AG09319 (cell line): ENCODE measurements around the gene DCP1B.

Source experiments
- DNase-seq: peaks from one replicate; pipeline ENCODE4 v3.0.0-alpha.2; 2010; ENCODE audit warnings: low read depth; ENCODE audit errors: extremely low read depth
- TF ChIP-seq, protein P1 (sequence below): IDR thresholded peaks from 2 replicates; pipeline ENCODE4 v1.5.1; 2011; ENCODE audit warnings: low read depth, mild to moderate bottlenecking, inconsistent platforms, low read length, moderate library complexity

Gene DCP1B

DNA sequence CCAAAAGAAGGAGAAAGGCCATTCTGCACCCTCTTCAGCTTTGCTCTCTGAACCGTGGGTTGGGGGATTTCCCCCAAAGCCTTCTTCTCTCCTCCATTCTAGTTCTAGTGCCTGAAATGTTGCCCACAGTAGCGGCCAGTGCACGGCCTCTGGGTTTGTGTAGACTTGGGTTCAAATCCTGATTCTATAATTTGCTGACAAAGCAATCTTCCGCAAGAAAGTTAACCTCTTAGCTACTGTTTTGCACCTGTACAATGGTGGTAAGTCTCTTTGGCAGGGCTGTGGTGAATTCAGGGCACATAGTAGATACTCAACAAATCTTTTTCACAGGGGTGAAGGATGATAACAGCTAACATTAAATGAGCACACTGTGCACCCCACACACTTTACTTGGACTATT lies 42.7 kb upstream of the DCP1B start:
- TF ChIP-seq, protein P1, sequence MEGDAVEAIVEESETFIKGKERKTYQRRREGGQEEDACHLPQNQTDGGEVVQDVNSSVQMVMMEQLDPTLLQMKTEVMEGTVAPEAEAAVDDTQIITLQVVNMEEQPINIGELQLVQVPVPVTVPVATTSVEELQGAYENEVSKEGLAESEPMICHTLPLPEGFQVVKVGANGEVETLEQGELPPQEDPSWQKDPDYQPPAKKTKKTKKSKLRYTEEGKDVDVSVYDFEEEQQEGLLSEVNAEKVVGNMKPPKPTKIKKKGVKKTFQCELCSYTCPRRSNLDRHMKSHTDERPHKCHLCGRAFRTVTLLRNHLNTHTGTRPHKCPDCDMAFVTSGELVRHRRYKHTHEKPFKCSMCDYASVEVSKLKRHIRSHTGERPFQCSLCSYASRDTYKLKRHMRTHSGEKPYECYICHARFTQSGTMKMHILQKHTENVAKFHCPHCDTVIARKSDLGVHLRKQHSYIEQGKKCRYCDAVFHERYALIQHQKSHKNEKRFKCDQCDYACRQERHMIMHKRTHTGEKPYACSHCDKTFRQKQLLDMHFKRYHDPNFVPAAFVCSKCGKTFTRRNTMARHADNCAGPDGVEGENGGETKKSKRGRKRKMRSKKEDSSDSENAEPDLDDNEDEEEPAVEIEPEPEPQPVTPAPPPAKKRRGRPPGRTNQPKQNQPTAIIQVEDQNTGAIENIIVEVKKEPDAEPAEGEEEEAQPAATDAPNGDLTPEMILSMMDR = no peak
- DNase-seq = no peak

DNA sequence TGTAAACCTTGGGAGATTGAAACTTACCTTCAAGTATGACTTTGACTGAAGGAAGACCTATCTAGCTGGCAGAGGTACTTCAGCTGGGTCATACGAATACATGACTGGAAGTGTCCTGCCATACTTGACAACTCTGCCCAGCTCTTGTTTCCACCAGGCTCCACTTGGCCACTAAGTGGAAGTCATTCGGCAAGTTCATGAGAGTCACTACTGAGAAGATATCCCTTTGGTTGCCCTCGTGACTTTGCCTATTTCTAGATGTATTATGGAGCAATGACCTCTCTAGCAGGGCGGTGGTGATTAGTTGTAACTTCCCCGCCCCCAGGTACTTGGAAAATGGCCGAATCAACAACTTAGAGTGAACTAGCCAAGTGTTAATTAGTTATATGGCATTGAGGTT lies 39.9 kb upstream of the DCP1B start:
- TF ChIP-seq, protein P1 = no peak

DNA sequence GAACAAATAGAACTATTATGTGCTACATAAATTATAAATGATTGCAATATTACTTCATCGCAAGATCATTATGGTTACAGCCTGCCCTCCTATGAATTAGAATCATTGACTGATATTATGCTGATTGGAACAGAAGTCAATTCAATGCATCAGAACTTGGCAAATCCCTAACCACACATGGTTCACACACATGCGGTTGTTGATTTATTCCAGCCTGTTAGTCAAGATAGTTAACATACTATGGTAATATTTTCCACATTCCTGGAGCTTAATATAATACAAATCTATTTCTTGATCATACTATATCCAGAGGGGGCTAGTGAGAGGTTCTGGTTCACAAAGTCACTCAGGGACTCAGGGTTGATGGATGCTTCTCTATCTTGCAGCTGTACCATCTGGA lies 38.8 kb upstream of the DCP1B start:
- TF ChIP-seq, protein P1 = no peak
- no peak for DNase-seq

More for the DNA sequence above, 39.9 kb upstream of the DCP1B start:
- no peak for DNase-seq

DNA sequence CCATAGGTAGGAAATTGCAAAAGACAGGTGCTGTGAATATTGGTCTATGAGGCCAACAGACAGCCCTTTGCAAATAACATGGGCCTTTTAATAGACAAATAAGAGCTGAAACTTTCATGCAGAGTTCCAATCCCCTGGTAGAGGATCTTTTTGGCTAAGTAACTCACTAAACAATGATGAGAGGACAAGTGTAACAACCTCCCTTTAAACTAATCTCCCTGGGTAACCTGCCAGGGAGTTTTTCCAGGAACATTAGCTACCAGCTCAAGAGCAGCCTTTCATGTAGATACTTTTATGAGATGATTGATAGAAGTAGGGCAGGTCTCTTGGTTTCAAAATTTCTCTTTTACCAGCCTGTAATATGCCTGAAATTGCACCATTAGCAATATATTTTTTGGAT lies 34.8 kb upstream of the DCP1B start:
- DNase-seq = no peak
- TF ChIP-seq, protein P1 = no peak

DNA sequence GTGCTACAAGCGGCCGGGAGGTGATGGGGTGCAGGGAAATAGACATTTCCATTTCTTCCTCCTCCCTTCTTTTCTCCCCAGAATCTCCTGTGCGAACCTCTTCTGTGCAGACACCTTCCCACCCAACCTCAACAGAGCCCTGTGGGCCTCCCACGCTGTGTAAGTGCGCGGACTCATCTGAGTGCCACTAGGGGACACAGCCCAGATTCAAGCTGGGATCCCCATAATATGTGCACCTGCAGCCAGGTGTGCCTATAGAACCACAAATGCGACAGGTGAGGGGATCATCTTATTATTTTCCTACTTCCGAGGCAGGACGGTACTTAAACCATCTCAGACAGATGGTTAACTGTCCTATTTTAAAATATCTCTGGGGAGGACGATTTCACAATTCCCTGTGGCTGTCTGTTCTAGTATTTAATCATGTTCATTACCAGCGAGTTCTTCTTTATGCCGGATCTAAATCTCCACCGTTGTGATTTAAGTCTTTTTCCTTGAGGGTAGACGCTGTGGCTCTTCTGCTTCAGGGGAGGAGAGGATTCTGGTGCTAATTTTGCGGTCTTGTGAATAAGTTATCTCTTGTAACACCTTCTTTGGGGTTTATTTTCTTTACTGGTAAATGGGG lies 31.3 kb upstream of the DCP1B start:
- DNase-seq = no peak
- TF ChIP-seq, protein P1 = no peak

DNA sequence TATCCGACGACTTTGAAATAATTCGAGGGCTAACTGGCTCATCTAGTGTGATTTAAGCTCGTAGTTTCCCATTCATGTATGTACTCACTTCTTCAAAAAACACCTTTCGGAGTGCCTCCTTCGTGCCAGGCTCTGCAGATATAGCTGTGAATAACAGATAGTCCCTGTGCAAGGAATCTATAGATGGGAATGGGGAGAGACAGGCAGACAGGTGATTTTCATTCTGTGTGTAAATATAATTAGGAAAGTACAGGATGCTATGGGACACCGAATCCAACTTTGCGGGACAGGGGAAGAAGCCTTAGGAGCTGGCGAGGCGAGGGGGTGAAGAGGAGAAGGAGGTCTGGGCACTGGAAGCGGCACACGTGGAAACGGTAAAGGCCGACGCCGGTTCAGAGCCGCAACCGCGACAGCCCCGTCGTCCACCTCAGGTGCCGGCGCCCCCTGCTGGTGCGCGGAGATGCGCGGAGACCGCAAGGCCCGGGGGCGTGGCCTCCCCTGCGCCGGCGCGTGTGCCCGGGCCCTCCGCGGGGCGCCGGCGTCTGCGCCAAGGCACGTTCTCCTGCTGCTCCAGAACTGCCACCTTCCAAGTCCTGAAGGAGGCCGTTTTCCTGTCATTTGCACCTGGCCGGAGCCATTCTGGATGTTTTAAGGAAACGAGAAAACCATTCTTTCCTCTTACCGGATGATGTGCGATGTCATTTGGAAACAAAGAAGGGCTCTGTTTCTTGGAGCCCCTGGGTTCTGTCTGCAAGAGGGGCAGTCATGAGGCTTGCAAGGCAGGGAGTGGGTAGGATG lies 30.6 kb upstream of the DCP1B start:
- DNase-seq = peak; percentile 47
- TF ChIP-seq, protein P1 = peak; percentile 68

DNA sequence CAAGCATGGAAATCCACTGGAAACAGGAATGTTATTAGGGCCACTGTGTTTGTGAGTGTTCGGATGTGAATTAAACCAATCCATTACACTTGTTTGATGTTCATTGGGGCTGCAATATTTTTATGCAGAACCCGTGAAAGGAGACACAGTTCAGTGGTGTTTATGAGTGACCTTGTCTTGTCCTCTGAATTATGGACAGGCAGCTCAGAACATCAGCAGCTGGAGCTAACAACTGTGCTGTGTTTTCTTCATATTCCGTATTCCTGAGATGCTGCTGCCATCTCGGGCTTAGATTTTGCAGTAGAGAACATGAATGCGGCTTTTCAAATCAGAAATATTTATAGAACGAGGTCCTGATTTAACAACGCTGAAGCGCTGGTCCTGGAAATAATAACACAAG lies 28.2 kb upstream of the DCP1B start:
- TF ChIP-seq, protein P1 = no peak
- DNase-seq = no peak
